DOHH2 (cell line): ENCODE results near the gene KCNH1.

Experiments used
- H3F3A ChIP-seq: fragments of 200-600 bp; sonication (generic), shearing (Covaris generic); 2 replicates; pipeline ENCODE4 v1.6.0; 2016; ENCODE audit warnings: antibody characterized with exemption, mild to moderate bottlenecking; ENCODE audit not compliant: control insufficient read depth, insufficient read depth
- H3K27ac ChIP-seq: fragments of 200-600 bp; sonication (generic); 2 replicates; pipeline ENCODE4 v1.5.1; 2014; ENCODE audit warnings: low read depth, mild to moderate bottlenecking, low read length, moderate library complexity
- H3K27me3 ChIP-seq: fragments of 200-600 bp; sonication (generic); 2 replicates; pipeline ENCODE4 v1.6.1; 2014; ENCODE audit warnings: mild to moderate bottlenecking, low read length, mixed read lengths; ENCODE audit not compliant: control insufficient read depth
- H3K36me3 ChIP-seq: fragments of 200-600 bp; sonication (generic); 2 replicates; pipeline ENCODE4 v1.6.1; 2014; ENCODE audit warnings: mild to moderate bottlenecking, low read length, moderate library complexity, mixed read lengths; ENCODE audit not compliant: control insufficient read depth
- H3K4me1 ChIP-seq: fragments of 200-600 bp; sonication (generic); 2 replicates; pipeline ENCODE4 v1.6.1; 2014; ENCODE audit warnings: mild to moderate bottlenecking, low read length, mixed read lengths; ENCODE audit not compliant: control insufficient read depth
- H3K4me2 ChIP-seq: fragments of 200-600 bp; sonication (generic); 2 replicates; pipeline ENCODE4 v1.6.0; 2014; ENCODE audit warnings: mild to moderate bottlenecking, low read length, moderate library complexity
- H3K4me3 ChIP-seq: fragments of 200-600 bp; sonication (generic); 2 replicates; pipeline ENCODE4 v1.5.1; 2014; ENCODE audit warnings: mild to moderate bottlenecking, low read length, mixed read lengths
- H3K79me2 ChIP-seq: fragments of 200-600 bp; sonication (generic); 2 replicates; pipeline ENCODE4 v1.6.1; 2014; ENCODE audit warnings: mild to moderate bottlenecking, low read length, mixed read lengths; ENCODE audit not compliant: control insufficient read depth
- H3K9me2 ChIP-seq: fragments of 200-600 bp; sonication (generic); replicated peaks from 2 replicates; pipeline ENCODE4 v1.6.1; 2014; ENCODE audit warnings: mild to moderate bottlenecking, low read length, mixed read lengths; ENCODE audit not compliant: control insufficient read depth
- H3K9me3 ChIP-seq: fragments of 200-600 bp; sonication (generic); 2 replicates; pipeline ENCODE4 v1.6.1; 2014; ENCODE audit warnings: antibody characterized with exemption, low read length, mixed read lengths; ENCODE audit not compliant: control insufficient read depth, insufficient read depth
- H4K20me1 ChIP-seq: fragments of 200-600 bp; sonication (generic); 2 replicates; pipeline ENCODE4 v1.6.0; 2014; ENCODE audit warnings: low read depth, mild to moderate bottlenecking, antibody characterized with exemption, low read length, moderate library complexity; ENCODE audit not compliant: control insufficient read depth, insufficient read depth
- EZH2phosphoT487 ChIP-seq: fragments of 200-600 bp; sonication (generic); IDR thresholded peaks from 2 replicates; pipeline ENCODE4 v1.6.1; 2017; ENCODE audit warnings: borderline replicate concordance, mild to moderate bottlenecking, antibody characterized with exemption, low read length, moderate library complexity, mixed read lengths
- TF ChIP-seq, protein P1 (sequence below): fragments of 200-600 bp; sonication (generic); IDR thresholded peaks from one replicate; pipeline ENCODE4 v1.5.1; 2014; ENCODE audit warnings: antibody characterized with exemption, mild to moderate bottlenecking, low read depth, low read length; ENCODE audit not compliant: poor library complexity, severe bottlenecking

Gene KCNH1

DNA sequence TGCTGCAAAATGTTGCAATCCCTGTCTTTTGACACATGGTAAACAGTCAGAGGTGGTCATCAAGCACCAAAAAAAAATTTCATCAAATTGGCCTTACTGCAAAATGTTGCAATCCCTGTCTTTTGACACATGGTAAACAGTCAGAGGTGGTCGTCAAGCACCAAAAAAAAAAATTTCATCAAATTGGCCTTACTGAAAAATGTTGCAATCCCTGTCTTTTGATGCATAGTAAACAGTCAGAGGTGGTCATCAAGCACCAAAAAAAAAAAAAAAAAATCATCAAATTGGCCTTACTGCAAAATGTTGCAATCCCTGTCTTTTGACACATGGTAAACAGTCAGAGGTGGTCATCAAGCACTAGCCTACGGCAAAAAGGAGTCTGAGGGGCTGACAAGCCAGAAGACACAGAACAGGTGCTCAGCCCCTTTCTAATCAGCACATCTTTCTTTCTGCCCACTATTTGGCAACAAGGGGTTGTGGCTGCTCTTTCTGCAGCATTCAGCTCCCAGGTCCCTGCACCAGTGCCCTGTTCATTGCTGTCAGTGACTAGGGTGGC is 223.8 kb downstream of the KCNH1 start:
- Histone ChIP-seq H3F3A (no peaks in the 10 kb centered on the region), H3K79me2 (no peaks in the 10 kb centered on the region), H3K4me2 (no peak overlapping the region), H3K9me3 (no peaks in the 10 kb centered on the region), H4K20me1 (no peaks in the 10 kb centered on the region), H3K4me3 (no peak overlapping the region), H3K9me2 (no peaks in the 10 kb centered on the region), H3K27ac (no peak overlapping the region), H3K27me3 (no peaks in the 10 kb centered on the region), H3K36me3 (no peaks in the 10 kb centered on the region), H3K4me1 (no peaks in the 10 kb centered on the region)
- TF ChIP-seq, protein P1, sequence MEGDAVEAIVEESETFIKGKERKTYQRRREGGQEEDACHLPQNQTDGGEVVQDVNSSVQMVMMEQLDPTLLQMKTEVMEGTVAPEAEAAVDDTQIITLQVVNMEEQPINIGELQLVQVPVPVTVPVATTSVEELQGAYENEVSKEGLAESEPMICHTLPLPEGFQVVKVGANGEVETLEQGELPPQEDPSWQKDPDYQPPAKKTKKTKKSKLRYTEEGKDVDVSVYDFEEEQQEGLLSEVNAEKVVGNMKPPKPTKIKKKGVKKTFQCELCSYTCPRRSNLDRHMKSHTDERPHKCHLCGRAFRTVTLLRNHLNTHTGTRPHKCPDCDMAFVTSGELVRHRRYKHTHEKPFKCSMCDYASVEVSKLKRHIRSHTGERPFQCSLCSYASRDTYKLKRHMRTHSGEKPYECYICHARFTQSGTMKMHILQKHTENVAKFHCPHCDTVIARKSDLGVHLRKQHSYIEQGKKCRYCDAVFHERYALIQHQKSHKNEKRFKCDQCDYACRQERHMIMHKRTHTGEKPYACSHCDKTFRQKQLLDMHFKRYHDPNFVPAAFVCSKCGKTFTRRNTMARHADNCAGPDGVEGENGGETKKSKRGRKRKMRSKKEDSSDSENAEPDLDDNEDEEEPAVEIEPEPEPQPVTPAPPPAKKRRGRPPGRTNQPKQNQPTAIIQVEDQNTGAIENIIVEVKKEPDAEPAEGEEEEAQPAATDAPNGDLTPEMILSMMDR, result no peak
- no peak for TF ChIP-seq EZH2phosphoT487

DNA sequence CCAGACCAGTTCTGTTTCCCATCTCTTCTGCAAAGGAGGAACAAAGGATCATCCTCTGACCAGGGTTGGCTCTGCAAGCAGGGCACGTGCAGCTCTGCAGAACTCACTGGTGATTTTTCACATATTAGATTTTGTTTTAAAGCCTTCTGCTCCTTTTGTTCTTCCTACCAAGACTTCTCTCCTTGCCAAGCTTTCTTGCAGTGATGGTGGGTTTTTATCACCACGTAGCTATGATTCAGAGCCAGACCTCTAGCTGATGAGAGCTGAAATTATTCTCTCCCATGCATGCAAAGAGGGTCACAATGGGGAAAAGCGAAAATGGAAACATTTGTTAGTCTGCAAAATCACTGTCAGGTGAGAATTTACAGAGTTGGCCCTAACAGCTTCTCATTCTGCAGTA is 225.2 kb downstream of the KCNH1 start:
- H3K4me3 ChIP-seq, result no peak overlapping the region
- no peak overlapping the region for H3K4me2 ChIP-seq
- H3K4me1 ChIP-seq, result no peaks in the 10 kb centered on the region
- H3K36me3 ChIP-seq, result no peaks in the 10 kb centered on the region
- TF ChIP-seq, protein P1, result no peak
- TF ChIP-seq EZH2phosphoT487, result no peak
- no peaks in the 10 kb centered on the region for H4K20me1 ChIP-seq
- H3K79me2 ChIP-seq, result no peaks in the 10 kb centered on the region
- H3F3A ChIP-seq, result no peaks in the 10 kb centered on the region
- H3K27me3 ChIP-seq, result no peaks in the 10 kb centered on the region
- H3K9me2 ChIP-seq, result no peaks in the 10 kb centered on the region
- no peaks in the 10 kb centered on the region for H3K9me3 ChIP-seq
- H3K27ac ChIP-seq, result no peak overlapping the region

DNA sequence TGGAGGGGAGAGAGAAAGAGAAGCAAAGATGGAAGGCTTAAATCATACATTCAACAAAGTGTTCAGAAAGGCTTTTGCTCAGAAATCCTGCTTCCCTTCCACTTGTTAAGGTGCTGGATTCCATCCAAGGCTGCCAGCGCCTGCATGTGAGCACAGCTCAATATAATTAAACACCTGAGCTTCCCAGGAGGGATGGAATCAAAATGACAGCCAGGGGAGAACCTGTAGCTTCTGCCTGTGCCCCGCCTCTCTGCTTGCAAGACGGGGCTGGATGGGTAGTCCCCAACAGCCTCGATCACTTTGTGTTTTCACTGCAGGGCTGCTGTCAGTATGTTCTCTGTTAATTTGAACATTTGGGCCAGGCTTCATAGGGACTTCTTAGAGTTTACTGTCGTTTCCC is 225.7 kb downstream of the KCNH1 start:
- Histone ChIP-seq H3K9me3 (no peaks in the 10 kb centered on the region), H3K27ac (no peak overlapping the region), H3K4me1 (no peaks in the 10 kb centered on the region), H3K79me2 (no peaks in the 10 kb centered on the region), H3K4me2 (no peak overlapping the region), H3K9me2 (no peaks in the 10 kb centered on the region), H4K20me1 (no peaks in the 10 kb centered on the region), H3K36me3 (no peaks in the 10 kb centered on the region), H3K4me3 (no peak overlapping the region), H3F3A (no peaks in the 10 kb centered on the region), H3K27me3 (no peaks in the 10 kb centered on the region)
- no peak for TF ChIP-seq EZH2phosphoT487
- TF ChIP-seq, protein P1, result no peak
